HCT116 (cell line): Measurements from ENCODE around the gene CECR2.

Source experiments
- EZH2 ChIP-seq: fragments of 200-600 bp; sonication (generic); IDR thresholded peaks from 2 replicates; pipeline ENCODE4 v1.6.1; 2017; ENCODE audit warnings: antibody characterized with exemption, mixed run types
- POLR2A ChIP-seq: IDR thresholded peaks from 2 replicates; pipeline ENCODE4 v1.7.0; 2011; ENCODE audit warnings: borderline replicate concordance; ENCODE audit not compliant: insufficient read depth, insufficient read length; ENCODE audit errors: extremely low read depth
- RAD21 ChIP-seq: IDR thresholded peaks from 2 replicates; pipeline ENCODE4 v1.6.1; 2012; ENCODE audit warnings: low read depth, mild to moderate bottlenecking
- SIN3A ChIP-seq: IDR thresholded peaks from 2 replicates; pipeline ENCODE4 v1.6.1; 2012; ENCODE audit warnings: low read depth
- TF ChIP-seq, protein P1 (sequence below), 3 experiments: fragments of 200-600 bp in 1 of 3; sonication (generic) in 1 of 3; IDR thresholded peaks in 2 of 3; conservative IDR thresholded peaks in 1 of 3; 2 replicates each; pipeline ENCODE4 v1.5.1; 2012 to 2017; ENCODE audit warnings: low read depth in 2 of 3, low read length in 2 of 3, antibody characterized with exemption in 1 of 3, borderline replicate concordance in 1 of 3, control low read depth in 1 of 3, mild to moderate bottlenecking in 1 of 3, mixed read lengths in 1 of 3, mixed run types in 1 of 3, moderate library complexity in 1 of 3; ENCODE audit not compliant: insufficient read depth in 1 of 3
- TF ChIP-seq, protein P2 (sequence below): IDR thresholded peaks from 2 replicates; pipeline ENCODE4 v1.6.1; 2012; ENCODE audit warnings: low read depth

DNA sequence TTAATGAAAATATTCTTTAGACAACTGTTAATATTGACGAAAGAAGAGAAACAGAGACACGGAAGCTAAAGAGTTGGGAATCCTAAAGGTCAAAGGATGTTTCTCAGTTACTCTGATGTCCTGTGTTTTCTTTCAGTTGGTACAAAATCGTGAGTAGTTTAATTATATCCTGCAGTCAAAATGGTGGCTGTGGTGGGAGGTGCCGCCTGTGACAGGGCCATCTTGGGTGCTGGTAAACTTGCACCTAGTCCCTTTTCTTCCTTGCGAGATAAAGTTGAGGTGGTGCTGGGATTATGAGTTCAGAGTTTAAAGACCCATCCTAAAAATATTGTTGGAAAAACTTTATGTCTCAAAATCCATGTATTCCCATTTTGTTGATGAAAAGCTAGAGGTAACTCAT lies 2.2 kb downstream of the CECR2 start:
- TF ChIP-seq EZH2 (no peak), POLR2A (no peak), RAD21 (no peak), SIN3A (no peak)
- TF ChIP-seq, protein P1, sequence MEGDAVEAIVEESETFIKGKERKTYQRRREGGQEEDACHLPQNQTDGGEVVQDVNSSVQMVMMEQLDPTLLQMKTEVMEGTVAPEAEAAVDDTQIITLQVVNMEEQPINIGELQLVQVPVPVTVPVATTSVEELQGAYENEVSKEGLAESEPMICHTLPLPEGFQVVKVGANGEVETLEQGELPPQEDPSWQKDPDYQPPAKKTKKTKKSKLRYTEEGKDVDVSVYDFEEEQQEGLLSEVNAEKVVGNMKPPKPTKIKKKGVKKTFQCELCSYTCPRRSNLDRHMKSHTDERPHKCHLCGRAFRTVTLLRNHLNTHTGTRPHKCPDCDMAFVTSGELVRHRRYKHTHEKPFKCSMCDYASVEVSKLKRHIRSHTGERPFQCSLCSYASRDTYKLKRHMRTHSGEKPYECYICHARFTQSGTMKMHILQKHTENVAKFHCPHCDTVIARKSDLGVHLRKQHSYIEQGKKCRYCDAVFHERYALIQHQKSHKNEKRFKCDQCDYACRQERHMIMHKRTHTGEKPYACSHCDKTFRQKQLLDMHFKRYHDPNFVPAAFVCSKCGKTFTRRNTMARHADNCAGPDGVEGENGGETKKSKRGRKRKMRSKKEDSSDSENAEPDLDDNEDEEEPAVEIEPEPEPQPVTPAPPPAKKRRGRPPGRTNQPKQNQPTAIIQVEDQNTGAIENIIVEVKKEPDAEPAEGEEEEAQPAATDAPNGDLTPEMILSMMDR (IDR thresholded peaks at IDR 0.05 in 2 of 3, conservative IDR thresholded peaks at IDR 0.05 in 1 of 3; ENCODE audit: borderline replicate concordance in 1 of 3, insufficient read depth in 1 of 3, low read depth in 2 of 3, low read length in 2 of 3): no peak
- TF ChIP-seq, protein P2, sequence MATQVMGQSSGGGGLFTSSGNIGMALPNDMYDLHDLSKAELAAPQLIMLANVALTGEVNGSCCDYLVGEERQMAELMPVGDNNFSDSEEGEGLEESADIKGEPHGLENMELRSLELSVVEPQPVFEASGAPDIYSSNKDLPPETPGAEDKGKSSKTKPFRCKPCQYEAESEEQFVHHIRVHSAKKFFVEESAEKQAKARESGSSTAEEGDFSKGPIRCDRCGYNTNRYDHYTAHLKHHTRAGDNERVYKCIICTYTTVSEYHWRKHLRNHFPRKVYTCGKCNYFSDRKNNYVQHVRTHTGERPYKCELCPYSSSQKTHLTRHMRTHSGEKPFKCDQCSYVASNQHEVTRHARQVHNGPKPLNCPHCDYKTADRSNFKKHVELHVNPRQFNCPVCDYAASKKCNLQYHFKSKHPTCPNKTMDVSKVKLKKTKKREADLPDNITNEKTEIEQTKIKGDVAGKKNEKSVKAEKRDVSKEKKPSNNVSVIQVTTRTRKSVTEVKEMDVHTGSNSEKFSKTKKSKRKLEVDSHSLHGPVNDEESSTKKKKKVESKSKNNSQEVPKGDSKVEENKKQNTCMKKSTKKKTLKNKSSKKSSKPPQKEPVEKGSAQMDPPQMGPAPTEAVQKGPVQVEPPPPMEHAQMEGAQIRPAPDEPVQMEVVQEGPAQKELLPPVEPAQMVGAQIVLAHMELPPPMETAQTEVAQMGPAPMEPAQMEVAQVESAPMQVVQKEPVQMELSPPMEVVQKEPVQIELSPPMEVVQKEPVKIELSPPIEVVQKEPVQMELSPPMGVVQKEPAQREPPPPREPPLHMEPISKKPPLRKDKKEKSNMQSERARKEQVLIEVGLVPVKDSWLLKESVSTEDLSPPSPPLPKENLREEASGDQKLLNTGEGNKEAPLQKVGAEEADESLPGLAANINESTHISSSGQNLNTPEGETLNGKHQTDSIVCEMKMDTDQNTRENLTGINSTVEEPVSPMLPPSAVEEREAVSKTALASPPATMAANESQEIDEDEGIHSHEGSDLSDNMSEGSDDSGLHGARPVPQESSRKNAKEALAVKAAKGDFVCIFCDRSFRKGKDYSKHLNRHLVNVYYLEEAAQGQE: no peak
